Keratinocyte (primary cell): ENCODE measurements around the gene FAM221B.

ENCODE experiments used
- EZH2 ChIP-seq: IDR thresholded peaks from one replicate; pipeline ENCODE4 v1.6.1; 2012; ENCODE audit warnings: inconsistent platforms, mild to moderate bottlenecking, low read length, moderate library complexity
- TF ChIP-seq, protein P1 (sequence below), 3 experiments: IDR thresholded peaks in 1 of 3; conservative IDR thresholded peaks in 1 of 3; optimal IDR thresholded peaks in 1 of 3; 2 replicates in 2 of 3; 3 replicates in 1 of 3; pipeline versions ENCODE3 to v1.5.1; 2011; ENCODE audit warnings: low read length in 3 of 3, mild to moderate bottlenecking in 3 of 3, moderate library complexity in 2 of 3, control low read depth in 1 of 3, inconsistent platforms in 1 of 3; ENCODE audit not compliant: insufficient read depth in 2 of 3; ENCODE audit errors: extremely low read depth in 1 of 3

DNA sequence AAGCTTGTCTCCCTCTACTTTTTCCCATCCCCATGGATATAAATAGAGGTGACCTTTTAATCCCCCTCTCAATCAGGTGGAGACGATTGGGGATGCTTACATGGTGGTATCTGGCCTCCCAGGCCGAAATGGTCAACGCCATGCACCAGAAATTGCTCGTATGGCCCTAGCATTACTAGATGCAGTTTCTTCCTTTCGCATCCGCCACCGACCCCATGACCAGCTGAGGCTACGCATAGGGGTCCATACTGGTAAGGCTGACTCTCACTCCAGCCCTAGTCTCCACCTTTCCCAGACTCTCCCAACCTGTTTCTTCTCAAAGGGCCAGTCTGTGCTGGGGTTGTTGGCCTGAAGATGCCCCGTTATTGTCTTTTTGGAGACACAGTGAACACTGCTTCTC lies 20.1 kb downstream of the FAM221B start:
- TF ChIP-seq, protein P1, sequence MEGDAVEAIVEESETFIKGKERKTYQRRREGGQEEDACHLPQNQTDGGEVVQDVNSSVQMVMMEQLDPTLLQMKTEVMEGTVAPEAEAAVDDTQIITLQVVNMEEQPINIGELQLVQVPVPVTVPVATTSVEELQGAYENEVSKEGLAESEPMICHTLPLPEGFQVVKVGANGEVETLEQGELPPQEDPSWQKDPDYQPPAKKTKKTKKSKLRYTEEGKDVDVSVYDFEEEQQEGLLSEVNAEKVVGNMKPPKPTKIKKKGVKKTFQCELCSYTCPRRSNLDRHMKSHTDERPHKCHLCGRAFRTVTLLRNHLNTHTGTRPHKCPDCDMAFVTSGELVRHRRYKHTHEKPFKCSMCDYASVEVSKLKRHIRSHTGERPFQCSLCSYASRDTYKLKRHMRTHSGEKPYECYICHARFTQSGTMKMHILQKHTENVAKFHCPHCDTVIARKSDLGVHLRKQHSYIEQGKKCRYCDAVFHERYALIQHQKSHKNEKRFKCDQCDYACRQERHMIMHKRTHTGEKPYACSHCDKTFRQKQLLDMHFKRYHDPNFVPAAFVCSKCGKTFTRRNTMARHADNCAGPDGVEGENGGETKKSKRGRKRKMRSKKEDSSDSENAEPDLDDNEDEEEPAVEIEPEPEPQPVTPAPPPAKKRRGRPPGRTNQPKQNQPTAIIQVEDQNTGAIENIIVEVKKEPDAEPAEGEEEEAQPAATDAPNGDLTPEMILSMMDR (optimal IDR thresholded peaks at IDR 0.05 in 1 of 3, IDR thresholded peaks at IDR 0.05 in 1 of 3, conservative IDR thresholded peaks at IDR 0.05 in 1 of 3; ENCODE audit: extremely low read depth in 1 of 3, insufficient read depth in 2 of 3, low read length in 3 of 3), result no peak
- no peak for TF ChIP-seq EZH2
